Nephron progenitor cell (in vitro differentiated cells): ENCODE measurements around the gene CEP55.

Experiments used
- DNase-seq: peaks from one replicate; pipeline ENCODE4 v3.0.0; 2021
- H3K27ac Mint-ChIP-seq: 2 replicates; pipeline ENCODE4 v1.8.0; 2021; ENCODE audit warnings: mild to moderate bottlenecking, moderate library complexity, mixed read lengths
- H3K27me3 Mint-ChIP-seq: 2 replicates; pipeline ENCODE4 v1.8.0; 2021; ENCODE audit warnings: mild to moderate bottlenecking, low read depth, mixed read lengths; ENCODE audit not compliant: poor library complexity
- H3K36me3 Mint-ChIP-seq: 2 replicates; pipeline ENCODE4 v1.8.0; 2021; ENCODE audit warnings: low read depth, mixed read lengths
- H3K4me1 Mint-ChIP-seq: 2 replicates; pipeline ENCODE4 v1.8.0; 2021; ENCODE audit warnings: mixed read lengths
- H3K4me3 Mint-ChIP-seq: 2 replicates; pipeline ENCODE4 v1.8.0; 2021; ENCODE audit warnings: mild to moderate bottlenecking, moderate library complexity, mixed read lengths
- H3K9me3 Mint-ChIP-seq: 2 replicates; pipeline ENCODE4 v1.8.0; 2021; ENCODE audit warnings: mild to moderate bottlenecking, moderate library complexity, mixed read lengths
- TF ChIP-seq, protein P1 (sequence below): fragments of 200-600 bp; sonication (generic); IDR thresholded peaks from 2 replicates; pipeline ENCODE4 v1.5.0; 2021; ENCODE audit warnings: antibody characterized with exemption

Gene CEP55

GRCh38 chr10:93454146-93454545, 42.3 kb upstream of the CEP55 start:
- Mint-ChIP-seq H3K4me1 (peaks cover 22% of the 10 kb centered on the region), H3K9me3 (no peaks in the 10 kb centered on the region), H3K4me3 (no peak overlapping the region), H3K27ac (no peak overlapping the region), H3K36me3 (peaks cover 10% of the 10 kb centered on the region), H3K27me3 (no peaks in the 10 kb centered on the region)
- no peak for DNase-seq
- TF ChIP-seq, protein P1, sequence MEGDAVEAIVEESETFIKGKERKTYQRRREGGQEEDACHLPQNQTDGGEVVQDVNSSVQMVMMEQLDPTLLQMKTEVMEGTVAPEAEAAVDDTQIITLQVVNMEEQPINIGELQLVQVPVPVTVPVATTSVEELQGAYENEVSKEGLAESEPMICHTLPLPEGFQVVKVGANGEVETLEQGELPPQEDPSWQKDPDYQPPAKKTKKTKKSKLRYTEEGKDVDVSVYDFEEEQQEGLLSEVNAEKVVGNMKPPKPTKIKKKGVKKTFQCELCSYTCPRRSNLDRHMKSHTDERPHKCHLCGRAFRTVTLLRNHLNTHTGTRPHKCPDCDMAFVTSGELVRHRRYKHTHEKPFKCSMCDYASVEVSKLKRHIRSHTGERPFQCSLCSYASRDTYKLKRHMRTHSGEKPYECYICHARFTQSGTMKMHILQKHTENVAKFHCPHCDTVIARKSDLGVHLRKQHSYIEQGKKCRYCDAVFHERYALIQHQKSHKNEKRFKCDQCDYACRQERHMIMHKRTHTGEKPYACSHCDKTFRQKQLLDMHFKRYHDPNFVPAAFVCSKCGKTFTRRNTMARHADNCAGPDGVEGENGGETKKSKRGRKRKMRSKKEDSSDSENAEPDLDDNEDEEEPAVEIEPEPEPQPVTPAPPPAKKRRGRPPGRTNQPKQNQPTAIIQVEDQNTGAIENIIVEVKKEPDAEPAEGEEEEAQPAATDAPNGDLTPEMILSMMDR: no peak

- TF ChIP-seq, protein P1: no peak
- H3K4me1 Mint-ChIP-seq: peaks cover 27% of the 10 kb centered on the region
- H3K27me3 Mint-ChIP-seq: no peaks in the 10 kb centered on the region
- H3K36me3 Mint-ChIP-seq: peaks cover 12% of the 10 kb centered on the region
- no peak overlapping the region for H3K27ac Mint-ChIP-seq
- no peak for DNase-seq
- no peak overlapping the region for H3K4me3 Mint-ChIP-seq
- no peaks in the 10 kb centered on the region for H3K9me3 Mint-ChIP-seq
These were observed 41.7 kb upstream of the CEP55 start for GRCh38 chr10:93454736-93455135.

DNA sequence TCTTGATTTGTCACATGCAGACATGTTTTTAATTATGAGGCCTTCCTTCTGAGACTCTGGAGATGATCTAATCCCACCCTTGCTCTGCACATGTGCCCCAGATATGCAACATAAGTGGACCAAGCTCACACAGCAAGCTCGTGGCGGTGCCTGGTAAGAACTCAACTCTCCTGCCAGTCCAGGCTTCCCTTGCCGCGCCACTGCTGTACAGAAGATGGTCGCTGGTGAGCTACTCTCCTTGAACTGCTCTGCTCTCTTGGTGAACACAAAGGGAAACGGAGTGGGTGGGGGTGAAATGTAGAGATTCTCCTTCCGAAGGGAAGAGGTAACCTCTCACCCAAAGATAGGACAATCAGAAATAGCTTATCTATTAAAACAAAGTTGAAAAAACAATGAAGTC, 39.9 kb upstream of the CEP55 start:
- H3K4me1 Mint-ChIP-seq: peaks cover 38% of the 10 kb centered on the region
- TF ChIP-seq, protein P1: no peak
- no peaks in the 10 kb centered on the region for H3K27me3 Mint-ChIP-seq
- no peak overlapping the region for H3K4me3 Mint-ChIP-seq
- H3K36me3 Mint-ChIP-seq: peaks cover 13% of the 10 kb centered on the region
- H3K9me3 Mint-ChIP-seq: no peaks in the 10 kb centered on the region
- no peak overlapping the region for H3K27ac Mint-ChIP-seq
- DNase-seq: no peak

DNA sequence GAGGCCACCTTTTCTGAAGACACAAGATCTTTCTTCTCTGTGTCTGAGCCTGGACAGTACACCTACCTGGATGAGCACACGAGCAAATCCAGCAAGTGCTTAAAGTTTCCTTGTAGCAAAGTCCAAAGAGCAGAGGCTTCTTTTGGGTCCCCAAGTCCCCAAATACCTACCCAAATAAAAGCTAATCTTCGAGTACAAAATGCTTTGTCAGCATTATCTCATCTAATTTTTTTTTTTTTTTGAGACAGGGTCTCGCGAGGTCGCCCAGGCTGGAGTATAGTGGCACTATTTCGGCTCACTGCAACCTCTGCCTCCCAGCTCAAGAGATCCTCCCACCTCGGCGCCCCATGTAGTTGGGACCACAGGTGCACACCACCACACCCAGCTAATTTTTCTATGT, 38.9 kb upstream of the CEP55 start:
- Mint-ChIP-seq H3K36me3 (peaks cover 11% of the 10 kb centered on the region), H3K4me3 (no peak overlapping the region), H3K4me1 (peaks cover 45% of the 10 kb centered on the region), H3K27me3 (no peaks in the 10 kb centered on the region), H3K9me3 (no peaks in the 10 kb centered on the region), H3K27ac (no peak overlapping the region)
- no peak for DNase-seq
- TF ChIP-seq, protein P1: no peak

GRCh38 chr10:93458821-93459257, 37.6 kb upstream of the CEP55 start:
- Mint-ChIP-seq H3K27ac (peak overlapping the region; percentile 87), H3K4me1 (peaks cover 55% of the 10 kb centered on the region), H3K4me3 (no peak overlapping the region), H3K27me3 (no peaks in the 10 kb centered on the region), H3K36me3 (peaks cover 11% of the 10 kb centered on the region), H3K9me3 (no peaks in the 10 kb centered on the region)
- TF ChIP-seq, protein P1: no peak
- no peak for DNase-seq

DNA sequence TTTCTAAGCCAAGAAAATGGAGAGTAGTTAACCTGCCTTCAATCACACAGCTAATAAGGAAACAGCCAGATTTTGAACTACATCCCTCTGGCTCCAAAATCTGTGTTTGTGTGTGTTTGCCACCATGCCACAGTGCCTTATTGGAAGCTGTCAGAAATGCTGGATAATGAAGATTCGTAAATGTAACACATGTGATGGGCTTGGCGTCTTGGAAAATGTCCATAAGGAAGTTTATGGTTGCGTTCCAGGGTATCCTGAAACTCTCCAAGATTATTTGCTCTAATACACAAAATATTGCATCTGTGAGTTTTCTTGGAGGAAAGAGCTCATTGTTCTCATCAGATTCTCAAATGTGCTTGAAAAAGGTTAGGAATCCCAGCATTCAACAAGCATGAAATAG, 36.9 kb upstream of the CEP55 start:
- TF ChIP-seq, protein P1: no peak

More for the DNA sequence above, 36.9 kb upstream of the CEP55 start:
- DNase-seq: no peak
- Mint-ChIP-seq H3K4me3 (no peak overlapping the region), H3K27ac (peak overlapping the region; percentile 78), H3K36me3 (peaks cover 11% of the 10 kb centered on the region), H3K27me3 (no peaks in the 10 kb centered on the region), H3K9me3 (no peaks in the 10 kb centered on the region), H3K4me1 (peaks cover 61% of the 10 kb centered on the region)
